ENCODE results near the gene BMAL1. TPM values are rescaled to one million over a fixed set of nuclear protein-coding genes. Genes with fewer than 3 reads are reported as not detected.
A peak's percentile ranks its signal among the peaks of the same experiment; 100 is the strongest.

BMAL1 gene
- total RNA-seq, 2 donors from 2014 or later: 3.7 to 7.2 TPM

GRCh38 chr11:13291361-13291760, 13.8 kb downstream of the BMAL1 start:
- 91 to 96% methylated on average over 2 to 3 of the region's 3 CpGs for WGBS, 2 experiments (ENCODE audit: insufficient coverage in 1 of 2, insufficient read length in 1 of 2)
- no peak overlapping the region for H3K4me3 ChIP-seq (ENCODE audit: low read length)
- H3K4me1 ChIP-seq (ENCODE audit: control insufficient read depth, insufficient read depth, low read length): no peaks in the 10 kb centered on the region
- H3K36me3 Mint-ChIP-seq (ENCODE audit: low read depth): no peaks in the 10 kb centered on the region
- no peak overlapping the region for H3K4me3 Mint-ChIP-seq
- H3K9me3 Mint-ChIP-seq: no peaks in the 10 kb centered on the region
- no peaks in the 10 kb centered on the region for H3K36me3 ChIP-seq (ENCODE audit: control insufficient read depth, insufficient read depth, low read length)
- DNase-seq: no peak
- H3K27ac Mint-ChIP-seq: no peak overlapping the region
- peaks cover 3% of the 10 kb centered on the region for H3K27me3 Mint-ChIP-seq (ENCODE audit: insufficient read depth)
- H3K9me3 ChIP-seq (ENCODE audit: control insufficient read depth, low read length): no peaks in the 10 kb centered on the region
- no peaks in the 10 kb centered on the region for H3K4me1 Mint-ChIP-seq
- H3K9ac ChIP-seq (ENCODE audit: extremely low read depth, low read length, poor library complexity, severe bottlenecking): no peak overlapping the region
- no peaks in the 10 kb centered on the region for H3K27me3 ChIP-seq (ENCODE audit: control insufficient read depth, insufficient read depth, low read length, poor library complexity, severe bottlenecking)
- TF ChIP-seq CTCF (conservative IDR thresholded peaks at IDR 0.05): no peak
- no peak overlapping the region for H3K27ac ChIP-seq (ENCODE audit: low read depth, low read length)

- Mint-ChIP-seq H3K4me1 (no peaks in the 10 kb centered on the region), H3K36me3 (ENCODE audit: low read depth) (no peaks in the 10 kb centered on the region), H3K27me3 (ENCODE audit: insufficient read depth) (peaks cover 3% of the 10 kb centered on the region), H3K27ac (no peak overlapping the region), H3K4me3 (no peak overlapping the region), H3K9me3 (no peaks in the 10 kb centered on the region)
- Histone ChIP-seq H3K9ac (ENCODE audit: extremely low read depth, low read length, poor library complexity, severe bottlenecking) (no peak overlapping the region), H3K4me3 (ENCODE audit: low read length) (no peak overlapping the region), H3K27ac (ENCODE audit: low read depth, low read length) (no peak overlapping the region), H3K36me3 (ENCODE audit: control insufficient read depth, insufficient read depth, low read length) (no peaks in the 10 kb centered on the region), H3K9me3 (ENCODE audit: control insufficient read depth, low read length) (no peaks in the 10 kb centered on the region), H3K4me1 (ENCODE audit: control insufficient read depth, insufficient read depth, low read length) (no peaks in the 10 kb centered on the region), H3K27me3 (ENCODE audit: control insufficient read depth, insufficient read depth, low read length, poor library complexity, severe bottlenecking) (no peaks in the 10 kb centered on the region)
- 81 to 89% methylated on average over 2 to 3 of the region's 3 CpGs for WGBS, 2 experiments (ENCODE audit: insufficient coverage in 1 of 2, insufficient read length in 1 of 2)
- TF ChIP-seq CTCF (conservative IDR thresholded peaks at IDR 0.05): no peak
- DNase-seq: peak; percentile 1
Measured at GRCh38 chr11:13291800-13292199, 14.2 kb downstream of the BMAL1 start.

GRCh38 chr11:13292970-13293369, 15.4 kb downstream of the BMAL1 start:
- WGBS, 2 experiments (ENCODE audit: insufficient coverage in 1 of 2, insufficient read length in 1 of 2): 87 to 100% methylated on average over 2 of the region's 2 CpGs
- Mint-ChIP-seq H3K27ac (no peak overlapping the region), H3K4me3 (no peak overlapping the region)

More at GRCh38 chr11:13292970-13293369, 15.4 kb downstream of the BMAL1 start:
- DNase-seq: peak; percentile 59
- H3K4me1 Mint-ChIP-seq: peaks cover under 1% of the 10 kb centered on the region
- TF ChIP-seq CTCF (conservative IDR thresholded peaks at IDR 0.05): peak; percentile 25
- no peak overlapping the region for H3K27ac ChIP-seq (ENCODE audit: low read depth, low read length)
- peaks cover 3% of the 10 kb centered on the region for H3K27me3 Mint-ChIP-seq (ENCODE audit: insufficient read depth)
- no peaks in the 10 kb centered on the region for H3K27me3 ChIP-seq (ENCODE audit: control insufficient read depth, insufficient read depth, low read length, poor library complexity, severe bottlenecking)
- no peak overlapping the region for H3K9ac ChIP-seq (ENCODE audit: extremely low read depth, low read length, poor library complexity, severe bottlenecking)
- no peaks in the 10 kb centered on the region for H3K4me1 ChIP-seq (ENCODE audit: control insufficient read depth, insufficient read depth, low read length)
- no peaks in the 10 kb centered on the region for H3K9me3 ChIP-seq (ENCODE audit: control insufficient read depth, low read length)
- no peaks in the 10 kb centered on the region for H3K36me3 ChIP-seq (ENCODE audit: control insufficient read depth, insufficient read depth, low read length)
- H3K9me3 Mint-ChIP-seq: no peaks in the 10 kb centered on the region
- no peak overlapping the region for H3K4me3 ChIP-seq (ENCODE audit: low read length)
- H3K36me3 Mint-ChIP-seq (ENCODE audit: low read depth): no peaks in the 10 kb centered on the region

Data from endodermal cell (in vitro differentiated cells).